H9 (cell line): ENCODE measurements around the gene DCLK2. TPM values are rescaled to one million over a fixed set of nuclear protein-coding genes. Genes with fewer than 3 reads are reported as not detected.

Source experiments
- DNase-seq: peaks from one replicate; pipeline ENCODE4 v3.0.0-alpha.2; 2017
- H2AFZ ChIP-seq: one replicate; pipeline ENCODE4 v1.6.1; 2013; ENCODE audit warnings: mild to moderate bottlenecking, low read length, control low read depth, moderate library complexity
- H2AK5ac ChIP-seq: 2 replicates; pipeline ENCODE4 v1.6.1; 2013; ENCODE audit warnings: low read length, control low read depth, mixed read lengths; ENCODE audit not compliant: insufficient read length
- H2BK120ac ChIP-seq: one replicate; pipeline ENCODE4 v1.6.1; 2013; ENCODE audit warnings: low read depth, mild to moderate bottlenecking, low read length, control low read depth, inconsistent platforms; ENCODE audit not compliant: poor library complexity, severe bottlenecking
- H2BK12ac ChIP-seq: 2 replicates; pipeline ENCODE4 v1.6.1; 2013; ENCODE audit warnings: low read length, control low read depth, mixed read lengths, low read depth; ENCODE audit not compliant: insufficient read length
- H2BK15ac ChIP-seq: 2 replicates; pipeline ENCODE4 v1.6.1; 2013; ENCODE audit warnings: low read depth, low read length, control low read depth
- H2BK20ac ChIP-seq: one replicate; pipeline ENCODE4 v1.6.1; 2013; ENCODE audit warnings: low read depth, mild to moderate bottlenecking, low read length, control low read depth, inconsistent platforms; ENCODE audit not compliant: poor library complexity, severe bottlenecking
- H2BK5ac ChIP-seq: 2 replicates; pipeline ENCODE4 v1.6.1; 2013; ENCODE audit warnings: low read length, control low read depth, mixed read lengths; ENCODE audit not compliant: insufficient read length
- H3K14ac ChIP-seq: 2 replicates; pipeline ENCODE4 v1.6.1; 2013; ENCODE audit warnings: low read length, control low read depth; ENCODE audit not compliant: insufficient read depth
- H3K18ac ChIP-seq: 2 replicates; pipeline ENCODE4 v1.6.1; 2013; ENCODE audit warnings: low read depth, mild to moderate bottlenecking, mixed read lengths, low read length, control low read depth; ENCODE audit not compliant: insufficient read length
- H3K23ac ChIP-seq: 2 replicates; pipeline ENCODE4 v1.6.1; 2013; ENCODE audit warnings: low read length, control low read depth, mixed read lengths, low read depth; ENCODE audit not compliant: insufficient read length
- H3K23me2 ChIP-seq: 2 replicates; pipeline ENCODE4 v1.6.1; 2013; ENCODE audit warnings: low read depth, mild to moderate bottlenecking, mixed read lengths, low read length, control low read depth; ENCODE audit not compliant: insufficient read length, poor library complexity, severe bottlenecking
- H3K27ac ChIP-seq: 2 replicates; pipeline ENCODE4 v1.5.1; 2013; ENCODE audit warnings: low read length, control low read depth, mixed read lengths, low read depth; ENCODE audit not compliant: insufficient read length
- H3K27me3 ChIP-seq: 2 replicates; pipeline ENCODE4 v1.6.1; 2013; ENCODE audit warnings: low read length, control low read depth, inconsistent platforms; ENCODE audit not compliant: insufficient read depth
- H3K4ac ChIP-seq: 2 replicates; pipeline ENCODE4 v1.6.1; 2013; ENCODE audit warnings: low read depth, mild to moderate bottlenecking, control low read depth, inconsistent platforms, low read length, moderate library complexity
- H3K4me1 ChIP-seq: 2 replicates; pipeline ENCODE4 v1.6.1; 2013; ENCODE audit warnings: low read length, control low read depth, inconsistent platforms; ENCODE audit not compliant: insufficient read depth
- H3K4me2 ChIP-seq: 2 replicates; pipeline ENCODE4 v1.6.1; 2013; ENCODE audit warnings: low read length, control low read depth, mixed read lengths; ENCODE audit not compliant: insufficient read length, insufficient read depth
- H3K56ac ChIP-seq: 2 replicates; pipeline ENCODE4 v1.6.1; 2013; ENCODE audit warnings: low read depth, mild to moderate bottlenecking, mixed read lengths, low read length, control low read depth; ENCODE audit not compliant: insufficient read length
- H3K79me1 ChIP-seq: 2 replicates; pipeline ENCODE4 v1.6.1; 2013; ENCODE audit warnings: low read depth, mild to moderate bottlenecking, moderate library complexity, low read length, control low read depth, inconsistent platforms; ENCODE audit not compliant: insufficient read depth, poor library complexity, severe bottlenecking
- H3K79me2 ChIP-seq: 2 replicates; pipeline ENCODE4 v1.6.1; 2013; ENCODE audit warnings: low read length, control low read depth, inconsistent platforms; ENCODE audit not compliant: insufficient read depth
- H3K9ac ChIP-seq: 2 replicates; pipeline ENCODE4 v1.6.1; 2013; ENCODE audit warnings: low read length, control low read depth, mixed read lengths; ENCODE audit not compliant: insufficient read length; ENCODE audit errors: extremely low read depth
- H3K9me3 ChIP-seq: one replicate; pipeline ENCODE4 v1.6.1; 2013; ENCODE audit warnings: low read depth, low read length, inconsistent platforms; ENCODE audit not compliant: control insufficient read depth
- H3T11ph ChIP-seq: one replicate; pipeline ENCODE4 v1.6.1; 2013; ENCODE audit warnings: mild to moderate bottlenecking, low read length, control low read depth, inconsistent platforms
- H4K20me1 ChIP-seq: one replicate; pipeline ENCODE4 v1.6.1; 2013; ENCODE audit not compliant: control insufficient read depth, insufficient read length, insufficient read depth
- H4K5ac ChIP-seq: 2 replicates; pipeline ENCODE4 v1.6.1; 2013; ENCODE audit warnings: low read depth, mild to moderate bottlenecking, mixed read lengths, low read length, control low read depth; ENCODE audit not compliant: insufficient read length
- H4K8ac ChIP-seq: replicated peaks from 2 replicates; pipeline ENCODE4 v1.6.1; 2013; ENCODE audit warnings: low read length, control low read depth, mixed read lengths, low read depth; ENCODE audit not compliant: insufficient read length
- H4K91ac ChIP-seq: 2 replicates; pipeline ENCODE4 v1.6.1; 2013; ENCODE audit warnings: low read depth, mild to moderate bottlenecking, moderate library complexity, mixed read lengths, low read length, control low read depth; ENCODE audit not compliant: insufficient read length
- H3K27ac Mint-ChIP-seq, 3 experiments: 2 replicates in 2 of 3; 3 replicates in 1 of 3; pipeline ENCODE4 v1.8.0; 2020 to 2021; ENCODE audit warnings: mixed read lengths in 3 of 3, mild to moderate bottlenecking in 1 of 3, moderate library complexity in 1 of 3
- H3K27me3 Mint-ChIP-seq: 2 replicates; pipeline ENCODE4 v1.8.0; 2021; ENCODE audit warnings: low read depth, mild to moderate bottlenecking, moderate library complexity, mixed read lengths
- H3K36me3 Mint-ChIP-seq, 3 experiments: 2 replicates in 2 of 3; 3 replicates in 1 of 3; pipeline ENCODE4 v1.8.0; 2020 to 2021; ENCODE audit warnings: low read depth in 3 of 3, mixed read lengths in 3 of 3; ENCODE audit not compliant: insufficient read depth in 1 of 3
- H3K4me1 Mint-ChIP-seq, 2 experiments: 2 replicates each; pipeline ENCODE4 v1.8.0; 2020; ENCODE audit warnings: mixed read lengths in 2 of 2
- H3K4me3 Mint-ChIP-seq, 2 experiments: 2 replicates in 1 of 2; 3 replicates in 1 of 2; pipeline ENCODE4 v1.8.0; 2020 to 2021; ENCODE audit warnings: mild to moderate bottlenecking in 2 of 2, mixed read lengths in 2 of 2, moderate library complexity in 1 of 2
- H3K9me3 Mint-ChIP-seq, 2 experiments: 2 replicates in 1 of 2; 3 replicates in 1 of 2; pipeline ENCODE4 v1.8.0; 2020; ENCODE audit warnings: mild to moderate bottlenecking in 2 of 2, mixed read lengths in 2 of 2, moderate library complexity in 1 of 2
- WGBS: extraction: QIAGEN DNeasy Blood & Tissue Kit; methylation state at CpG from one replicate; pipeline ENCODE4 v1.1.7; 2013; ENCODE audit warnings: missing lambda C conversion rate, low lambda C conversion rate, mixed read lengths; ENCODE audit not compliant: insufficient read length; ENCODE audit errors: extremely low coverage; 5-methylcytosine and 5-hydroxymethylcytosine counted together
- total RNA-seq: library from RNA; stranded (reverse); gene quantifications from 2 replicates; pipeline ENCODE4 v1.2.1, GENCODE V29; 2021
- TF ChIP-seq, protein P1 (sequence below): fragments of 200-600 bp; sonication (generic); conservative IDR thresholded peaks from 3 replicates; pipeline ENCODE4 v1.8.0; 2021; ENCODE audit warnings: antibody characterized with exemption, mild to moderate bottlenecking

Gene DCLK2
- total RNA-seq, 1 experiment from 2014 or later = 0.33 TPM

DNA sequence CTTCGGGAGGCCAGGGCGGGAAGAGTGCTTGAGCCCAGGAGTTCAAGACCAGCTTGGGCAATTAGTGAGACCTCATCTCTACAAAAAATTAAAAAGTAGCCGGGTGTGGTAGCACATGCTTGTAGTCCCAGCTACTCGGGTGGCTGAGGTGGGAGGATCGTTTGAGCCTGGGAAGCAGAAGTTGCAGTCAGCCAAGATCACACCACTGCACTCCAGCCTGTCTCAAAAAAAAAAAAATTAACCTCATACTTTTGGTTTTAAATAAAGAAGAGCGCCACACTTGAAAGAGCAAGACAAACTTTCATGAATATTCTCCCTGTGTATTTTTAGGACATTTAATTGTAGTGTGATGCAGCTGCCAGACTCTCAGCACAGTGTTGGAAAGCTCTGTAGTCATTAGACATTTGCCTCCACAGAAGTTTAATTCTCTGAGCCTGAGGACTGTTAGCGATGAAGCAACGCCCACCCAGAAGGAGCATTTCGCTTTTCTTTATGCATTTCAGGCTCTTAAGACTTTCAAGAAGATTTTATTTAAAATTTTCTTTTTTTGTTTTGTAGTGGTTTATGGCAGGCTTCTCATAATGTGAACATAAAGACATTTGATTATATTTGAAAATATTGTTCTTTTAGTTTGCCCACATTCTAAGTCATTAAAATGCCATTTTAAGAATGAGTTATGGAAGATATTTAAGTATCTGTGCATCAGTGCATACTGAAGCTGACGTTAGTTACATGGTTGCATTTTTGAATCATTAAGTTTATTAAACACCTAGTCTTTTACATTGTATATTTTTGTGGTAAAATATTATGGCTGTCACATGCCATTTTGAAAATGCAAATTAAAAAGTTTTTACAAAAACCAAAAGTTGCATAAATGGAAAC is 45.8 kb downstream of the DCLK2 start:
- Mint-ChIP-seq H3K4me1 (peaks cover 6 to 10% of the 10 kb centered on the region in 2 experiments), H3K27ac (no peak overlapping the region), H3K36me3 (peaks cover 0 to 3% (median 0%) of the 10 kb centered on the region in 3 experiments; a peak in 1 of 7 replicates), H3K4me3 (no peak overlapping the region), H3K9me3 (peaks cover 3 to 4% of the 10 kb centered on the region in 2 experiments; a peak in 3 of 5 replicates), H3K27me3 (no peaks in the 10 kb centered on the region)
- no peaks in the 10 kb centered on the region for H3K79me2 ChIP-seq
- H3K27me3 ChIP-seq = no peaks in the 10 kb centered on the region
- no peak overlapping the region for H3K56ac ChIP-seq
- no peak for DNase-seq
- no peak overlapping the region for H2BK120ac ChIP-seq
- H3K4me2 ChIP-seq = no peak overlapping the region
- H3K18ac ChIP-seq = no peak overlapping the region
- no peak overlapping the region for H4K8ac ChIP-seq
- no peak overlapping the region for H3K4ac ChIP-seq
- no peak overlapping the region for H2AK5ac ChIP-seq
- H4K20me1 ChIP-seq = no peaks in the 10 kb centered on the region
- H3K23me2 ChIP-seq = no peaks in the 10 kb centered on the region
- no peak overlapping the region for H4K91ac ChIP-seq
- H2BK15ac ChIP-seq = no peak overlapping the region
- H3K79me1 ChIP-seq = no peaks in the 10 kb centered on the region
- no peak overlapping the region for H3K27ac ChIP-seq
- TF ChIP-seq, protein P1, sequence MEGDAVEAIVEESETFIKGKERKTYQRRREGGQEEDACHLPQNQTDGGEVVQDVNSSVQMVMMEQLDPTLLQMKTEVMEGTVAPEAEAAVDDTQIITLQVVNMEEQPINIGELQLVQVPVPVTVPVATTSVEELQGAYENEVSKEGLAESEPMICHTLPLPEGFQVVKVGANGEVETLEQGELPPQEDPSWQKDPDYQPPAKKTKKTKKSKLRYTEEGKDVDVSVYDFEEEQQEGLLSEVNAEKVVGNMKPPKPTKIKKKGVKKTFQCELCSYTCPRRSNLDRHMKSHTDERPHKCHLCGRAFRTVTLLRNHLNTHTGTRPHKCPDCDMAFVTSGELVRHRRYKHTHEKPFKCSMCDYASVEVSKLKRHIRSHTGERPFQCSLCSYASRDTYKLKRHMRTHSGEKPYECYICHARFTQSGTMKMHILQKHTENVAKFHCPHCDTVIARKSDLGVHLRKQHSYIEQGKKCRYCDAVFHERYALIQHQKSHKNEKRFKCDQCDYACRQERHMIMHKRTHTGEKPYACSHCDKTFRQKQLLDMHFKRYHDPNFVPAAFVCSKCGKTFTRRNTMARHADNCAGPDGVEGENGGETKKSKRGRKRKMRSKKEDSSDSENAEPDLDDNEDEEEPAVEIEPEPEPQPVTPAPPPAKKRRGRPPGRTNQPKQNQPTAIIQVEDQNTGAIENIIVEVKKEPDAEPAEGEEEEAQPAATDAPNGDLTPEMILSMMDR = no peak
- no peak overlapping the region for H3T11ph ChIP-seq
- no CpG with 5 or more reads among the region's 10 CpGs for WGBS
- no peak overlapping the region for H2AFZ ChIP-seq
- no peaks in the 10 kb centered on the region for H3K4me1 ChIP-seq
- no peak overlapping the region for H3K23ac ChIP-seq
- no peak overlapping the region for H3K9ac ChIP-seq
- H2BK5ac ChIP-seq = no peak overlapping the region
- H2BK20ac ChIP-seq = no peak overlapping the region
- no peak overlapping the region for H3K14ac ChIP-seq
- no peak overlapping the region for H4K5ac ChIP-seq
- H3K9me3 ChIP-seq = no peaks in the 10 kb centered on the region
- no peak overlapping the region for H2BK12ac ChIP-seq
